Gastroesophageal sphincter (tissue), 3 donors: Measurements from ENCODE around the gene CRYGA.

Experiments
- POLR2A ChIP-seq, 2 donors: fragments of 450-650 bp; IDR thresholded peaks; one replicate each; pipeline ENCODE4 v1.6.1; 2017; ENCODE audit warnings: antibody characterized with exemption in 2 of 2, mild to moderate bottlenecking in 2 of 2, moderate library complexity in 1 of 2
- TF ChIP-seq, protein P1 (sequence below), 4 experiments: fragments of 200-600 bp in 2 of 4; fragments of 450-650 bp in 2 of 4; sonication (generic) in 1 of 4; IDR thresholded peaks; one replicate each; pipeline ENCODE4 v1.5.1; 2017 to 2019; ENCODE audit warnings: antibody characterized with exemption in 4 of 4, mild to moderate bottlenecking in 2 of 4, moderate library complexity in 2 of 4

DNA sequence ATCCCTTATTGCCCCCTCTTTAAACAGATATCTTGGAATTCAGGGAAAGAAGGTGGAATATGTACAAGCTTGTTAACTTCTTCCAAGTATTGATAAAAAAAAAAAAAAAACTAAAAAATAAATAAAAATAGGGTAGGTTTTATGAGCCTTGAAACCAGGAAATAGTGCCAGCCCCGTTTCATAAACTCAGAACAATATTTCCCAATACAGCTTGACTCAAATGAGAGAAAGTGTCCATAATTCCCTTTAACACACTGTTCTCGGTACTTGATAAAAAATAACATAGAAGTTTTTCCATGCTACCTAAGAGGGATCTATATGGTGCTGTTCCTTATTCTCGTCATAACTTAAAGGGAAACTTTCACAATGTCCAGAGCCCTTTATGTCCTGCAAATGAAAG is 44.4 kb upstream of the CRYGA start:
- TF ChIP-seq, protein P1, sequence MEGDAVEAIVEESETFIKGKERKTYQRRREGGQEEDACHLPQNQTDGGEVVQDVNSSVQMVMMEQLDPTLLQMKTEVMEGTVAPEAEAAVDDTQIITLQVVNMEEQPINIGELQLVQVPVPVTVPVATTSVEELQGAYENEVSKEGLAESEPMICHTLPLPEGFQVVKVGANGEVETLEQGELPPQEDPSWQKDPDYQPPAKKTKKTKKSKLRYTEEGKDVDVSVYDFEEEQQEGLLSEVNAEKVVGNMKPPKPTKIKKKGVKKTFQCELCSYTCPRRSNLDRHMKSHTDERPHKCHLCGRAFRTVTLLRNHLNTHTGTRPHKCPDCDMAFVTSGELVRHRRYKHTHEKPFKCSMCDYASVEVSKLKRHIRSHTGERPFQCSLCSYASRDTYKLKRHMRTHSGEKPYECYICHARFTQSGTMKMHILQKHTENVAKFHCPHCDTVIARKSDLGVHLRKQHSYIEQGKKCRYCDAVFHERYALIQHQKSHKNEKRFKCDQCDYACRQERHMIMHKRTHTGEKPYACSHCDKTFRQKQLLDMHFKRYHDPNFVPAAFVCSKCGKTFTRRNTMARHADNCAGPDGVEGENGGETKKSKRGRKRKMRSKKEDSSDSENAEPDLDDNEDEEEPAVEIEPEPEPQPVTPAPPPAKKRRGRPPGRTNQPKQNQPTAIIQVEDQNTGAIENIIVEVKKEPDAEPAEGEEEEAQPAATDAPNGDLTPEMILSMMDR (IDR thresholded peaks at IDR 0.05): no peak
- no peak for TF ChIP-seq POLR2A (IDR thresholded peaks at IDR 0.05)
